Measurements from ENCODE around the gene TAX1BP3.
"Not testable (repeated sequence)": the region's sequence is repeated elsewhere in the genome, so short reads cannot be mapped to it uniquely, and the experiment has no call there.

The TAX1BP3 gene, protein sequence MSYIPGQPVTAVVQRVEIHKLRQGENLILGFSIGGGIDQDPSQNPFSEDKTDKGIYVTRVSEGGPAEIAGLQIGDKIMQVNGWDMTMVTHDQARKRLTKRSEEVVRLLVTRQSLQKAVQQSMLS

GRCh38 chr17:3668279-3669084, at the start of gene TAX1BP3, which contains the start of gene EMC6:
Gene TAX1BP3 (minus strand): TSS chr17:3668578. CDS start chr17:3668526, 52 bp downstream.
Gene EMC6 (plus strand): TSS chr17:3668812. CDS start chr17:3669147, 335 bp downstream.
- peak; percentile 78 for DNase-seq (ENCODE audit: low read depth)

- no peak for DNase-seq (ENCODE audit: low read depth)
Measured at GRCh38 chr17:3715296-3715695, 46.9 kb upstream of the TAX1BP3 start.

DNA sequence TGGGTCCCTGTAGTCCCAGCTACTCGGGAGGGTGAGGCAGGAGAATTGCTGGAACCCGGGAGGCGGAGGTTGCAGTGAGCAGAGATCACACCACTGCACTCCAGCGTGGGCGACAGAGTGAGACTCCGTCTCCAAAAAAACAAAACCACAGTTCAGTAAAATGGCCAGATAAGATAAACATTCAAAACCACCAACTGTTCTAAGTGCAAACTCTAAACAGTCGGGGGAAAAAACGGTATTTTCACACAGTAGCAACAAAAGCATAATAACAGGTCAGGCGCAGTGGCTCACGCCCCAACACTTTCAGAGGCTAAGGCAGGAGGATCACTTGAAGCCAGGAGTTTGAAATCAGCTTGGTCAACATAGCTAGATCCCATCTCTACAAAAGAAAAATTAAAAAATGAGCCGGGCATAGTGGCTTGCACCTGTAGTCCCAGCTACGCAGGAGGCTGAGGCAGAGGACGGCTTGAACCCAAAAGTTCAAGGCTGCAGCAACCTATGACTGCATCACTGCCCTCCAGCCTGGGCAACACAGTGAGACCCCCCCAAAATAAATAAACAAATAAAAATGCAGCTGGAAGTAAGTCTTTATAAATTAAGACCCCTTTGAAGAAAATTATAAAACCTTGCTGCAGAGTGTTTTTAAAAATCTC, 44.6 kb upstream of the TAX1BP3 start:
- DNase-seq (ENCODE audit: low read depth) = no peak

DNA sequence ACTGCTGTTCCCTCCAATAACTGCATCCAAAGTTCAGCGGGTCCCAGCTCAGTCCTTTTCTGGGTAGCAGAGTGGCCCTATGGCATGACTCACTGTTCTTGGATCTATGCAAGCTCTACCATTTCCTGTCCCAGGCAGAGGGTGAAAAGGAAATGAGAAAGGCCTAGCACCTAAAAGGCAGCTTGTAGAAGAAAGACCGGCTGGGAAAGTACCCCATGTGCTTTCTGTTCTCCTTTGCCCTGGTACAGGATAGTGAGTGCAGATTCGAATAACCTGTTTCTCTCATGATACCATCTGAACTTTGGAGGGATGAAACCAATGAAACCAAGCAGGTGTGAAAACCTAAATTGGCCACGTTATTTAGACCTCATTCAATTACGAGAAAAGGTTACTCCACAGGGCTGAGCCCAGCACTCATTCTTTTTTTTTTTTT, 42.6 kb upstream of the TAX1BP3 start:
- no peak for DNase-seq (ENCODE audit: low read depth)

- no peak for DNase-seq (ENCODE audit: low read depth)
Measured at GRCh38 chr17:3708366-3708765, 40.0 kb upstream of the TAX1BP3 start.

DNA sequence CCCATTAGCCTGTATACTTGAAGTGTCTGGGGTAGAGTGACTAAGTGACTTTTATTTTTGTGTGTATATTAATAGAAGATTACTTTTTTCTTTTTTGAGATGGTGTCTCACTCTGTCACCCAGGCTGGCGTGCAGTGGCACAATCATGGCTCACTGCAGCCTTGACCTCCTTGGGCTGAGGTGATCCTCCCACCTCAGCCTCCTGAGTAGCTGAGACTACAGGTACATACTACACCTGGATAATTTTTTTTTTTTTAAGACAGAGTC, 37.3 kb upstream of the TAX1BP3 start:
- DNase-seq (ENCODE audit: low read depth) = not testable (repeated sequence)

DNA sequence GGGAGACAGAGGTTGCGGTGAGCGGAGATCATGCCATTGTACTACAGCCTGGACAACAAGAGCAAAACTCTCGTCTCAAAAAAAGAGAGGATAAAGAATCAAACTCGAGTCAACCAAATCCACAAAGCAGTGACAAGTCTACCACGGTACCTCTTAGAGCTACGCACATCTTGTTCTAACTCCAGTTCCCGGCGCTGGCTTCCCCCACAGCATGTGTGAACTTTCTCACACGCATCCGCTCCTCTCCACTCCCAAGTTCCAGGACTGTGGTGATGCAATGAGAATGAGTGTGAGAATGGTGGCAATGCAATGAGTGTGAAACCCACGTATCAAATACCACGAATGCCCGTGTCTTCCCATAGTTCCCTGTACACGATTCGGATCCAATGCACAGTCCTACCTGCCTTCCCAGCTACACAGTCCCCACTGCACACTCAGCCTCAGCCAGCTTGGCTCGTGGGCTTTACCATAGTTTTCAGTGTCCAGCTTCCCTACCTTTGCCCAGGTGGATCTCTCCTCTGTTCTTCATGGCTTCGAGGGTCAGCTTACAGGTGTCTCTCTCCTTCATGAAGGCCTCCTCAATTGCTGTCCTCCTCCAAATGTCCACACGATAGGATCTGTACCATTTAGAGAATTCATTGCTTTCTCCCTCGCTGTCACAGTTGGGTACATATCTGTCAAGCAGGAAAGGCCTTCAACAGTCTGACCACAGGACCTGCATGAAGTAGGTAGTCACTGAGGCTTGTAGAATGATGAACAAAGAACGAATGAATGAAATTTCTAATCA, 36.7 kb upstream of the TAX1BP3 start:
- DNase-seq (ENCODE audit: low read depth) = no peak

DNA sequence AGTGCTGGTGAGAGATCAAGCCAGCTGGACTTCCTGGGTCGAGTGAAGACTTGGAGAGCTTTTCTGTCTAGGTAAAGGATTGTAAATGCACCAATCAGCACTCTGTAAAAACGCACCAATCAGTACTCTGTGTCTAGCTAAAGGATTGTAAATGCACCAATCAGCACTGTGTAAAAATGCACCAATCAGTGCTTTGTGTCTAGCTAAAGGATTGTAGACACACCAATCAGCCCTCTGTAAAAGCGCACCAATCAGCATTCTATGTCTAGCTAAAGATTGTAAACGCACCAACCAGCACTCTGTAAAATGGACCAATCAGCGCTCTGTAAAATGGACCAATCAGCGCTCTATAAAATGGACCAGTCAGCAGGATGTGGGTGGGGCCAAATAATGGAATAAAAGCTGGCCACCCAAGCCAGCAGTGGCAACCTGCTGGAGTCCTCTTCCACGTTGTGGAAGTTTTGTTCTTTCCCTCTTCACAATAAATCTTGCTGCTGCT, 33.7 kb upstream of the TAX1BP3 start:
- DNase-seq (ENCODE audit: low read depth) = not testable (repeated sequence)

- DNase-seq (ENCODE audit: low read depth) = no peak
Measured at GRCh38 chr17:3699951-3700350, 31.6 kb upstream of the TAX1BP3 start.

GRCh38 chr17:3698139-3698538, 29.8 kb upstream of the TAX1BP3 start:
- DNase-seq (ENCODE audit: low read depth) = no peak

GRCh38 chr17:3697103-3697476, 28.7 kb upstream of the TAX1BP3 start:
- no peak for DNase-seq (ENCODE audit: low read depth)

- DNase-seq (ENCODE audit: low read depth) = no peak
Measured at GRCh38 chr17:3695723-3696411, 27.5 kb upstream of the TAX1BP3 start, which contains the start of gene P2RX5. Gene P2RX5 (minus strand): TSS chr17:3696155. CDS start chr17:3696005, 150 bp downstream.

DNA sequence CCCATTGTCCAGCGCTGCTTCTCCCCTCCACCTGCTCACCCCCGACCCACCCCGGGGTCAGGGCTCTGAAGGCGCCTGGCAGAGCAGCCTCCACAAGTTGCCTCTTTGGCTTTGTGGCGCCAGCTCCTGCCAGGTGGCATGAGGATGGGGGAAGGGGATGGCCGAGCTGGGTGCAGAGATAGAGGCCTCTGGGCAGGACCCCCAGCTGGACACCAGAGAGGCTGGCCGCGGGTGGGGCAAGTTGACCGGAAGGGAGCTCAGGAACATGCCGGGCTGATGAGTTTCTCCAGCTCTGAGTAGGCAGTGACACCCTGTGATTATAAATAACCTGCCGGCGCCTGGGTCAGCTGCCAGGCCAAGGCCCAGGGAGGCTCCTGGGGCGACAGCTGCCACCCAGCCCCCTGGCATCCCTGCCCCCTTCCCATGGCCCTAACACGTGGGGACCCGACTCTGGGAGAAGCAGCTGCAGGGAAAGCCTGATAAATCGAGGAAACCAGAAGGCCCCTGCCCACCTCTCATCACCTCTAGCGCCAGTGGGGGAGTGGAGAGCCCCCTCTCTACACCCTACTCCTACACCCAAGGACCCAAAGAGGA, 26.8 kb upstream of the TAX1BP3 start:
- no peak for DNase-seq (ENCODE audit: low read depth)

- no peak for DNase-seq (ENCODE audit: low read depth)
Measured at GRCh38 chr17:3693829-3694231, 25.5 kb upstream of the TAX1BP3 start.

GRCh38 chr17:3693141-3693540, 24.8 kb upstream of the TAX1BP3 start:
- no peak for DNase-seq (ENCODE audit: low read depth)

DNA sequence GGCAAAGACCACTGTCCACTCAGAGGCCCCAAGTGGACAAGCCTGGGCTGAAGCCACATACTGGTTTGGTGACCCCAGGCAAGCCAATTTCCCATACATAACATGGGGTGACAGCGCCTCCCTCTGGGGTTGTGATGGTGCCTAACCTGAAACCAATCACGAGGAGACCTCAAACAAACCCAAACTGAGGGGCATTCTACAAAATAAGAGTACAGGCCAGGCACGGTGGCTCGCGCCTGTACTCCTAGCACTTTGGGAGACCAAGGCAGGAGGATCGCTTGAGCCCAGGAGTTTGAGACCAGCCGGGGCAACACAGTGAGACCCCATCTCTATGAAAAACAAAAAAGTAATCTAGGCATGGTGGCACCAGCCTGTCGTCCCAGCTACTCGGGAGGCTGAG, 24.0 kb upstream of the TAX1BP3 start:
- no peak for DNase-seq (ENCODE audit: low read depth)

GRCh38 chr17:3691617-3692067, 23.3 kb upstream of the TAX1BP3 start:
- no peak for DNase-seq (ENCODE audit: low read depth)

GRCh38 chr17:3690094-3690715, 21.8 kb upstream of the TAX1BP3 start:
- no peak for DNase-seq (ENCODE audit: low read depth)

- no peak for DNase-seq (ENCODE audit: low read depth)
Measured at GRCh38 chr17:3689262-3690093, 21.1 kb upstream of the TAX1BP3 start.

GRCh38 chr17:3688852-3689261, 20.5 kb upstream of the TAX1BP3 start:
- DNase-seq (ENCODE audit: low read depth) = no peak
